ENCODE results near the gene FOSL2.

DNA sequence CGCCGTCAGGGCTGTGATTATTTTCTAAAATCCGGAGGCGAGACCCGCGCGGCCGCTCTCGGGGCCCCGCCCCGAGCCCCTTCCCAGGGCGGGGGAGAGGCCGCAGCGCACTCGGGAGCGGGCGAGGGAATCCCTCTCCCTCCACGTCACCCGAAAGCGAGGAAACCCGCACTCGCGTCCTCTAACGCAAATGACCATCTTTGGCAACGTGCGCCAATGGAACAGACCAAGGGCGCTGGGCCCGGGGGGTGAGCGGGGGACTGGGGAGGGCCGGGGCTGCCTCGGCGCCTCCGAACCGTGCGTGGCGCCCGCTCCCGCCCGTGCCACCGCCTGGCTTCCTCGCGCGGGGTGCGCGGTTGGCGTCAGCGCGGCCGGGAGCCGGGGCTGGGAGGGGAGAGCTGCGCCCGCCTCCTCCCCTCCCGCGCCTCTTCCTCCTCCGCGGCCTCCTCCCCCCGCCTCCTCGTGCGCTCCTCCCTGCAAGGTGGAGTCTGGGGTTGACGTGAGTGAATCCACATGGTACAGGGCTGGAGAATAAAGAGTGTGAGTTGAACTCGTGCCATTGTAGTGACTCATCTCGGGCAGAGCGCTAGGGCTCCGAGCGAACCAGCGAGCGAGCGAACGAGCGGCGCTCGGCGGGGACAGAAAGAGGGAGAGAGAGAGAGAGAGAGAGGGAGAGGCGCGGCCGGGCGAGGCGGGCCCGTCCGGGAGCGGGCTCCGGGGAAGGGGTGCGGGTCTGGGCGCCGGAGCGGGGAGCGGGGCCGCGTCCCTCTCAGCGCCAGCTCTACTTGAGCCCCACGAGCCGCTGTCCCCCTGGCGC lies at the start of gene FOSL2:
- TF ChIP-seq, protein P1, sequence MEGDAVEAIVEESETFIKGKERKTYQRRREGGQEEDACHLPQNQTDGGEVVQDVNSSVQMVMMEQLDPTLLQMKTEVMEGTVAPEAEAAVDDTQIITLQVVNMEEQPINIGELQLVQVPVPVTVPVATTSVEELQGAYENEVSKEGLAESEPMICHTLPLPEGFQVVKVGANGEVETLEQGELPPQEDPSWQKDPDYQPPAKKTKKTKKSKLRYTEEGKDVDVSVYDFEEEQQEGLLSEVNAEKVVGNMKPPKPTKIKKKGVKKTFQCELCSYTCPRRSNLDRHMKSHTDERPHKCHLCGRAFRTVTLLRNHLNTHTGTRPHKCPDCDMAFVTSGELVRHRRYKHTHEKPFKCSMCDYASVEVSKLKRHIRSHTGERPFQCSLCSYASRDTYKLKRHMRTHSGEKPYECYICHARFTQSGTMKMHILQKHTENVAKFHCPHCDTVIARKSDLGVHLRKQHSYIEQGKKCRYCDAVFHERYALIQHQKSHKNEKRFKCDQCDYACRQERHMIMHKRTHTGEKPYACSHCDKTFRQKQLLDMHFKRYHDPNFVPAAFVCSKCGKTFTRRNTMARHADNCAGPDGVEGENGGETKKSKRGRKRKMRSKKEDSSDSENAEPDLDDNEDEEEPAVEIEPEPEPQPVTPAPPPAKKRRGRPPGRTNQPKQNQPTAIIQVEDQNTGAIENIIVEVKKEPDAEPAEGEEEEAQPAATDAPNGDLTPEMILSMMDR (IDR thresholded peaks at IDR 0.05) = no peak
- peak; percentile 96 for TF ChIP-seq POLR2A (IDR thresholded peaks at IDR 0.05)
